ENCODE results near the gene SAMM50. TPM values are rescaled to one million over a fixed set of nuclear protein-coding genes. Genes with fewer than 3 reads are reported as not detected.

SAMM50 gene
- total and polyA plus RNA-seq, 2 experiments from 2014 or later, result 37.8 to 73.8 TPM

DNA sequence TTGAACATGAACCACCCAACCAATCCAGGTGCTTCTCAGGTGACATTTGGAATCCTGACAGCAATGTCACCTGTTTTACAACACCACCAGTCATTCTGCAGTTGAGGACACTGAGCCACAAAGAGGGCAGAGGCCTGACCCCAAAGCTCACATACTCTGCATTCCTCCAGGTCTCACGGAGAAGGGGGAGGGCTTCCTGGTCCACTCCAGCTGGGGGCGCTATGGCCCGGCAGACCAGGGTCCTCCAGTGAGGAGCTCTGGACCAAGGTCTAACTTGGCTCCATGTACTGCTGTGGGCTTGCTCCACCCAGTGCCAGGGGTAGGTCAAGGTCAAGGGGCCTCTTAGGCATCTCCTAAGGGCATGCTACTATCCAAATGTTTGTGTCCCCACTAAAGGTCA, 33.1 kb upstream of the SAMM50 start:
- no peaks in the 10 kb centered on the region for H3K79me2 ChIP-seq (ENCODE audit: insufficient read depth)
- no peak overlapping the region for H3K9ac ChIP-seq
- H3F3A ChIP-seq (ENCODE audit: insufficient read depth), result no peaks in the 10 kb centered on the region; the same call in 1 of the 2 replicates
- no peaks in the 10 kb centered on the region for H3K9me2 ChIP-seq (ENCODE audit: insufficient read depth)
- H3K4me3 ChIP-seq, result no peak overlapping the region
- WGBS, 2 experiments (ENCODE audit: low coverage in 1 of 2, low lambda C conversion rate in 2 of 2, missing lambda C conversion rate in 2 of 2), result 100% methylated on average over 3 of the region's 3 CpGs
- in situ Hi-C loops (cut with MboI), result no loop called here
- H3K27ac ChIP-seq, result no peak overlapping the region
- H3K27me3 ChIP-seq (replicated peaks; ENCODE audit: insufficient read depth), result no peaks in the 10 kb centered on the region
- H4K20me1 ChIP-seq (ENCODE audit: insufficient read depth), result no peaks in the 10 kb centered on the region
- H3K4me1 ChIP-seq (ENCODE audit: insufficient read depth), result peaks cover 23% of the 10 kb centered on the region
- H2AFZ ChIP-seq, result no peak overlapping the region
- TF ChIP-seq EZH2phosphoT487 (IDR thresholded peaks at IDR 0.05; ENCODE audit: insufficient read depth, low read depth) (no peak), EZH2 (IDR thresholded peaks at IDR 0.05; ENCODE audit: insufficient read depth, poor library complexity, severe bottlenecking) (no peak)
- no peaks in the 10 kb centered on the region for H3K36me3 ChIP-seq (ENCODE audit: low read depth)
- H3K4me2 ChIP-seq (ENCODE audit: unreplicated experiment), result peak overlapping the region; percentile 52
- no peak for DNase-seq
- no peaks in the 10 kb centered on the region for H3K9me3 ChIP-seq (ENCODE audit: low read depth)

DNA sequence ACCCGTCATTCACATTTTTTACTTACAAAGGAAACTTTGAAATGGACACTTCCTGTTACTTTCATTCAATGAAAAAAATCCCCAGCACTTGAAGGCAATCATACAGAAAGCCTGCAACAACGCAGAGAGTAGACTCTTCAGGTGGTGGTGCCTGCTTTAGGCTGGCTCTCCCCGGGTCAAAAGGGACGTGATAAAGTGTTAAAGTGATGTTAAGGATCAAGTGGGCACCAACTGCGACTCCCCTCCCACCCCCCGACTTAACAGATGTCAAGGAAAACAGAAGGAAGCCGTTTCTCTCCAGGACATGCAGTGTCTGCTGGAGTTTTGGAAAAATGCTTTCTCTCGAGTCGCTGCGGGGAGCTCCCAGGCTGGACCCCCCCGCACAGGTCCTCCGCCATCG, 32.1 kb upstream of the SAMM50 start:
- Histone ChIP-seq H3K4me2 (ENCODE audit: unreplicated experiment) (peak overlapping the region; percentile 37), H3K27me3 (replicated peaks; ENCODE audit: insufficient read depth) (no peaks in the 10 kb centered on the region), H3K9me2 (ENCODE audit: insufficient read depth) (no peaks in the 10 kb centered on the region), H3K27ac (no peak overlapping the region), H3K79me2 (ENCODE audit: insufficient read depth) (no peaks in the 10 kb centered on the region), H3K9ac (peak overlapping the region; percentile 41; the same call in 1 of the 2 replicates), H3K36me3 (ENCODE audit: low read depth) (no peaks in the 10 kb centered on the region), H3F3A (ENCODE audit: insufficient read depth) (no peaks in the 10 kb centered on the region; the same call in 1 of the 2 replicates), H3K4me3 (peak overlapping the region; percentile 46), H3K9me3 (ENCODE audit: low read depth) (no peaks in the 10 kb centered on the region), H4K20me1 (ENCODE audit: insufficient read depth) (no peaks in the 10 kb centered on the region), H3K4me1 (ENCODE audit: insufficient read depth) (peaks cover 23% of the 10 kb centered on the region), H2AFZ (peak overlapping the region; percentile 90)
- 2 to 10% methylated on average over 7 to 13 of the region's 13 CpGs for WGBS, 2 experiments (ENCODE audit: low coverage in 1 of 2, low lambda C conversion rate in 2 of 2, missing lambda C conversion rate in 2 of 2)
- in situ Hi-C loops (cut with MboI), result no loop called here
- peak; percentile 47 for DNase-seq
- TF ChIP-seq EZH2 (IDR thresholded peaks at IDR 0.05; ENCODE audit: insufficient read depth, poor library complexity, severe bottlenecking) (no peak), EZH2phosphoT487 (IDR thresholded peaks at IDR 0.05; ENCODE audit: insufficient read depth, low read depth) (no peak)

GRCh38 chr22:43923631-43924464, 31.4 kb upstream of the SAMM50 start, which contains the start of gene PNPLA3:
TSS of gene PNPLA3 (plus strand) at chr22:43923805. CDS start at chr22:43923912, 107 bp downstream.
- Histone ChIP-seq H2AFZ (peak within 1 kb of the TSS; percentile 90), H3K79me2 (ENCODE audit: insufficient read depth) (no peaks in the 10 kb centered on the region), H3K9ac (peak within 1 kb of the TSS; percentile 67), H3K27ac (no peak within 1 kb of the TSS), H3K4me2 (ENCODE audit: unreplicated experiment) (peak within 1 kb of the TSS; percentile 49), H3K9me3 (ENCODE audit: low read depth) (no peaks in the 10 kb centered on the region), H3K36me3 (ENCODE audit: low read depth) (no peaks in the 10 kb centered on the region), H3F3A (ENCODE audit: insufficient read depth) (no peaks in the 10 kb centered on the region; the same call in 1 of the 2 replicates), H3K9me2 (ENCODE audit: insufficient read depth) (no peaks in the 10 kb centered on the region), H3K27me3 (replicated peaks; ENCODE audit: insufficient read depth) (no peaks in the 10 kb centered on the region), H4K20me1 (ENCODE audit: insufficient read depth) (no peaks in the 10 kb centered on the region), H3K4me3 (peak within 1 kb of the TSS; percentile 71), H3K4me1 (ENCODE audit: insufficient read depth) (peaks cover 23% of the 10 kb centered on the region)
- in situ Hi-C loops (cut with MboI), result no loop called here
- TF ChIP-seq EZH2phosphoT487 (IDR thresholded peaks at IDR 0.05; ENCODE audit: insufficient read depth, low read depth) (no peak), EZH2 (IDR thresholded peaks at IDR 0.05; ENCODE audit: insufficient read depth, poor library complexity, severe bottlenecking) (no peak)
- WGBS, 2 experiments (ENCODE audit: low coverage in 1 of 2, low lambda C conversion rate in 2 of 2, missing lambda C conversion rate in 2 of 2), result 3 to 7% methylated on average over 45 to 48 of the region's 100 CpGs
- peak; percentile 90 for DNase-seq

GRCh38 chr22:43924877-43925276, 30.4 kb upstream of the SAMM50 start:
- in situ Hi-C loops (cut with MboI), result no loop called here
- Histone ChIP-seq H3K4me1 (ENCODE audit: insufficient read depth) (peaks cover 23% of the 10 kb centered on the region), H3K36me3 (ENCODE audit: low read depth) (no peaks in the 10 kb centered on the region), H3K4me2 (ENCODE audit: unreplicated experiment) (no peak overlapping the region), H3K4me3 (no peak overlapping the region), H2AFZ (no peak overlapping the region), H4K20me1 (ENCODE audit: insufficient read depth) (no peaks in the 10 kb centered on the region), H3F3A (ENCODE audit: insufficient read depth) (no peaks in the 10 kb centered on the region; the same call in 1 of the 2 replicates), H3K27me3 (replicated peaks; ENCODE audit: insufficient read depth) (no peaks in the 10 kb centered on the region), H3K9me3 (ENCODE audit: low read depth) (no peaks in the 10 kb centered on the region), H3K9ac (no peak overlapping the region), H3K9me2 (ENCODE audit: insufficient read depth) (no peaks in the 10 kb centered on the region), H3K79me2 (ENCODE audit: insufficient read depth) (no peaks in the 10 kb centered on the region), H3K27ac (no peak overlapping the region)
- 94 to 100% methylated on average over 5 to 7 of the region's 7 CpGs for WGBS, 2 experiments (ENCODE audit: low coverage in 1 of 2, low lambda C conversion rate in 2 of 2, missing lambda C conversion rate in 2 of 2)
- TF ChIP-seq EZH2 (IDR thresholded peaks at IDR 0.05; ENCODE audit: insufficient read depth, poor library complexity, severe bottlenecking), result no peak
- TF ChIP-seq EZH2phosphoT487 (IDR thresholded peaks at IDR 0.05; ENCODE audit: insufficient read depth, low read depth), result no peak
- DNase-seq, result no peak

Data from GM23248 (cell line).